Measurements from ENCODE around the gene ZSWIM5. TPM values are rescaled to one million over a fixed set of nuclear protein-coding genes. Genes with fewer than 3 reads are reported as not detected.

ZSWIM5 gene
- total and polyA plus RNA-seq, 2 of the 8 experiments (the other 6 are each of a cell fraction or from before 2014, with no cell fraction given): 2.5 to 3.9 TPM

DNA sequence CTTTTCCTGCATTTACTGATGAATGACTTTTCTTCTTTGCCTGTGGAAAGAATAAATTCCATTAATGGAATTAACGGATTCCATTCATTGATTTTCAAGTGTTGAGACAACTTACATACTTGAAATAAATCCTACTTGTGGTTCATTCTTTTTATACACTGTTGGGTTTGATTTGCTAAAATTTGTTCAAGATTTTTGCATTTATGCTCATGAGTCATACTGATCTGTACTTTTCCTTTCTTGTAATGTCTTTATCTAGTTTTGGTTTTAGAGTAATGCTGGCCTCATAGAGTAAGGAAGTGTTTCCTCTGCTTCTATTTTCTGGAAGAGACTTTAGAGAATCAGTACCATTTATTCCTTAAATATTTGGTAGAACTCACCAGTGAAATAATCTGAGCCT lies 180.0 kb downstream of the ZSWIM5 start (continued):
- TF ChIP-seq SP2 (IDR thresholded peaks at IDR 0.05; ENCODE audit: low read length) (no peak), SIRT6 (IDR thresholded peaks at IDR 0.05; ENCODE audit: low read length) (no peak), ZNF274 (IDR thresholded peaks at IDR 0.05; ENCODE audit: borderline replicate concordance, extremely low read depth, low read length) (no peak), TAF7 (optimal IDR thresholded peaks at IDR 0.05; ENCODE audit: borderline replicate concordance, low read depth, low read length) (no peak), RBBP5 (IDR thresholded peaks at IDR 0.05; ENCODE audit: borderline replicate concordance, low read depth, low read length) (no peak)
